CD14-positive monocyte (primary cell): ENCODE data around the gene POP7. TPM values are rescaled to one million over a fixed set of nuclear protein-coding genes. Genes with fewer than 3 reads are reported as not detected.

Experiments used
- DNase-seq, 3 donors: peaks; one replicate each; pipeline ENCODE4 v3.0.0-alpha.2; 2011 to 2022
- H2AFZ ChIP-seq: 2 replicates; pipeline ENCODE4 v1.6.0; 2012; ENCODE audit warnings: mild to moderate bottlenecking, low read depth, low read length, inconsistent platforms; ENCODE audit not compliant: insufficient read depth, poor library complexity, severe bottlenecking
- H3K27ac ChIP-seq, 2 donors: 1 replicate in 1 of 2; 2 replicates in 1 of 2; pipeline ENCODE4 v1.5.1; 2012 to 2013; ENCODE audit warnings: low read length in 2 of 2, control low read depth in 1 of 2, inconsistent platforms in 1 of 2, low read depth in 1 of 2, mild to moderate bottlenecking in 1 of 2
- H3K27me3 ChIP-seq, 2 donors: one replicate each; pipeline versions ENCODE4 v1.6.0 to v1.6.1; 2011 to 2013; ENCODE audit warnings: low read length in 2 of 2; ENCODE audit not compliant: control insufficient read depth in 2 of 2, insufficient read depth in 2 of 2
- H3K36me3 ChIP-seq, 2 donors: replicated peaks in 1 of 2; 1 replicate in 1 of 2; 2 replicates in 1 of 2; pipeline versions ENCODE4 v1.5.1 to v1.6.1; 2012 to 2013; ENCODE audit warnings: low read length in 2 of 2, control low read depth in 1 of 2, inconsistent platforms in 1 of 2, mild to moderate bottlenecking in 1 of 2; ENCODE audit not compliant: insufficient read depth in 2 of 2, control insufficient read depth in 1 of 2
- H3K4me1 ChIP-seq, 2 donors: 1 replicate in 1 of 2; 2 replicates in 1 of 2; pipeline versions ENCODE4 v1.5.1 to v1.6.1; 2012 to 2013; ENCODE audit warnings: low read length in 2 of 2, control low read depth in 1 of 2, inconsistent platforms in 1 of 2, mild to moderate bottlenecking in 1 of 2, moderate library complexity in 1 of 2; ENCODE audit not compliant: insufficient read depth in 2 of 2, control insufficient read depth in 1 of 2
- H3K4me2 ChIP-seq: replicated peaks from 2 replicates; pipeline ENCODE3; 2012; ENCODE audit warnings: low read length, moderate library complexity, mild to moderate bottlenecking; ENCODE audit not compliant: poor library complexity, severe bottlenecking; ENCODE audit errors: extremely low read depth
- H3K4me3 ChIP-seq, 3 experiments: fragments of 200-600 bp in 1 of 3; sonication (generic) in 1 of 3; replicated peaks in 1 of 3; 1 replicate in 2 of 3; 2 replicates in 1 of 3; pipeline ENCODE4 v1.5.1; 2011 to 2013; ENCODE audit warnings: low read length in 3 of 3, mild to moderate bottlenecking in 3 of 3, control low read depth in 2 of 3, low read depth in 2 of 3, inconsistent platforms in 1 of 3, moderate library complexity in 1 of 3
- H3K79me2 ChIP-seq: 2 replicates; pipeline ENCODE4 v1.6.0; 2012; ENCODE audit warnings: mild to moderate bottlenecking, control low read depth, inconsistent platforms, low read length, moderate library complexity; ENCODE audit not compliant: insufficient read depth
- H3K9ac ChIP-seq: 2 replicates; pipeline ENCODE4 v1.6.0; 2017; ENCODE audit warnings: low read length, mild to moderate bottlenecking; ENCODE audit not compliant: insufficient read depth, poor library complexity, severe bottlenecking
- H3K9me3 ChIP-seq, 2 donors: replicated peaks in 1 of 2; 1 replicate in 1 of 2; 2 replicates in 1 of 2; pipeline versions ENCODE4 v1.5.1 to v1.6.1; 2012 to 2013; ENCODE audit warnings: low read length in 2 of 2, control low read depth in 1 of 2; ENCODE audit not compliant: control insufficient read depth in 1 of 2, insufficient read depth in 1 of 2
- H4K20me1 ChIP-seq: 2 replicates; pipeline ENCODE4 v1.6.0; 2012; ENCODE audit warnings: mild to moderate bottlenecking, low read length, control low read depth, moderate library complexity; ENCODE audit not compliant: insufficient read depth
- H3K27ac Mint-ChIP-seq, 7 donors: one replicate each; pipeline ENCODE4 v1.8.0; 2020; ENCODE audit warnings: mild to moderate bottlenecking in 7 of 7, mixed read lengths in 7 of 7, moderate library complexity in 6 of 7, inconsistent platforms in 2 of 7
- H3K27me3 Mint-ChIP-seq, 3 donors: one replicate each; pipeline ENCODE4 v1.8.0; 2021 to 2022; ENCODE audit warnings: low read depth in 3 of 3, mild to moderate bottlenecking in 3 of 3, mixed read lengths in 3 of 3, moderate library complexity in 3 of 3, inconsistent platforms in 1 of 3
- H3K36me3 Mint-ChIP-seq, 2 donors: one replicate each; pipeline ENCODE4 v1.8.0; 2020; ENCODE audit warnings: mixed read lengths in 2 of 2, inconsistent platforms in 1 of 2, mild to moderate bottlenecking in 1 of 2
- H3K4me1 Mint-ChIP-seq: one replicate; pipeline ENCODE4 v1.8.0; 2020; ENCODE audit warnings: mild to moderate bottlenecking, mixed read lengths
- H3K4me3 Mint-ChIP-seq, 2 donors: one replicate each; pipeline ENCODE4 v1.8.0; 2020; ENCODE audit warnings: mild to moderate bottlenecking in 2 of 2, mixed read lengths in 2 of 2, moderate library complexity in 1 of 2
- H3K9me3 Mint-ChIP-seq, 7 donors: one replicate each; pipeline ENCODE4 v1.8.0; 2020 to 2022; ENCODE audit warnings: mixed read lengths in 7 of 7, mild to moderate bottlenecking in 6 of 7, moderate library complexity in 6 of 7, inconsistent platforms in 2 of 7
- WGBS: methylation state at CpG from one replicate; pipeline ENCODE4 v1.1.5; 2013; ENCODE audit warnings: missing lambda C conversion rate; ENCODE audit not compliant: insufficient coverage; 5-methylcytosine and 5-hydroxymethylcytosine counted together
- intact Hi-C, 2 donors: fragments of 100-400 bp; cut with micrococcal nuclease; formaldehyde crosslinking; loops; one replicate each; pipeline versions ENCODE4 v1.15.0 to v1.15.1; 2023
- polyA plus RNA-seq, 3 donors: library from polyadenylated mRNA; depleted of rRNA in 1 of 3; unstranded in 2 of 3; stranded (reverse) in 1 of 3; fragments of 300-500 nt in 2 of 3; fragments of >200 nt in 1 of 3; fragmentation: Illumina TruSeq in 2 of 3; gene quantifications; 1 replicate in 2 of 3; 2 replicates in 1 of 3; pipeline ENCODE4 v1.2.3, GENCODE V29; 2012 to 2021
- TF ChIP-seq, protein P1 (sequence below): fragments of 200-600 bp; IDR thresholded peaks from one replicate; pipeline ENCODE4 v1.8.0; 2022; ENCODE audit warnings: antibody characterized with exemption, mild to moderate bottlenecking

The POP7 gene
- polyA plus RNA-seq, 3 donors = 11.1 to 48.5 (median 41.6) TPM

- peak overlapping the region in 1 of 7 donors; percentile 8 for H3K27ac Mint-ChIP-seq
- peaks cover 0 to 9% (median 2%) of the 10 kb centered on the region in 7 donors for H3K9me3 Mint-ChIP-seq
- WGBS = 27% methylated on average over 28 of the region's 28 CpGs
- peaks cover 11 to 19% (median 12%) of the 10 kb centered on the region in 3 donors for H3K27me3 Mint-ChIP-seq
- Histone ChIP-seq H2AFZ (peak overlapping the region; percentile 77), H3K27ac (no peak overlapping the region), H3K4me2 (peak overlapping the region; percentile 78), H3K4me3 (peak overlapping the region; percentile 12 to 72 (median 18)), H3K9ac (no peak overlapping the region), H3K4me1 (peaks cover 0 to 6% of the 10 kb centered on the region in 2 donors), H3K79me2 (no peaks in the 10 kb centered on the region), H3K27me3 (peaks cover 0 to 5% of the 10 kb centered on the region in 2 donors), H3K9me3 (no peaks in the 10 kb centered on the region), H3K36me3 (no peaks in the 10 kb centered on the region), H4K20me1 (no peaks in the 10 kb centered on the region)
- intact Hi-C loops = loop anchor here in 1 of 2 donors (2.0 kb wide), 1 partner anchor 16 kb away; no protein-coding TSS in a partner anchor
- peaks cover 9% of the 10 kb centered on the region for H3K4me1 Mint-ChIP-seq
- no peaks in the 10 kb centered on the region for H3K36me3 Mint-ChIP-seq
- peak; percentile 2 to 37 (median 28) for DNase-seq
- H3K4me3 Mint-ChIP-seq = peak overlapping the region; percentile 86 to 95
- TF ChIP-seq, protein P1, sequence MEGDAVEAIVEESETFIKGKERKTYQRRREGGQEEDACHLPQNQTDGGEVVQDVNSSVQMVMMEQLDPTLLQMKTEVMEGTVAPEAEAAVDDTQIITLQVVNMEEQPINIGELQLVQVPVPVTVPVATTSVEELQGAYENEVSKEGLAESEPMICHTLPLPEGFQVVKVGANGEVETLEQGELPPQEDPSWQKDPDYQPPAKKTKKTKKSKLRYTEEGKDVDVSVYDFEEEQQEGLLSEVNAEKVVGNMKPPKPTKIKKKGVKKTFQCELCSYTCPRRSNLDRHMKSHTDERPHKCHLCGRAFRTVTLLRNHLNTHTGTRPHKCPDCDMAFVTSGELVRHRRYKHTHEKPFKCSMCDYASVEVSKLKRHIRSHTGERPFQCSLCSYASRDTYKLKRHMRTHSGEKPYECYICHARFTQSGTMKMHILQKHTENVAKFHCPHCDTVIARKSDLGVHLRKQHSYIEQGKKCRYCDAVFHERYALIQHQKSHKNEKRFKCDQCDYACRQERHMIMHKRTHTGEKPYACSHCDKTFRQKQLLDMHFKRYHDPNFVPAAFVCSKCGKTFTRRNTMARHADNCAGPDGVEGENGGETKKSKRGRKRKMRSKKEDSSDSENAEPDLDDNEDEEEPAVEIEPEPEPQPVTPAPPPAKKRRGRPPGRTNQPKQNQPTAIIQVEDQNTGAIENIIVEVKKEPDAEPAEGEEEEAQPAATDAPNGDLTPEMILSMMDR = no peak
Observed at GRCh38 chr7:100745184-100745583, 39.3 kb downstream of the POP7 start.

DNA sequence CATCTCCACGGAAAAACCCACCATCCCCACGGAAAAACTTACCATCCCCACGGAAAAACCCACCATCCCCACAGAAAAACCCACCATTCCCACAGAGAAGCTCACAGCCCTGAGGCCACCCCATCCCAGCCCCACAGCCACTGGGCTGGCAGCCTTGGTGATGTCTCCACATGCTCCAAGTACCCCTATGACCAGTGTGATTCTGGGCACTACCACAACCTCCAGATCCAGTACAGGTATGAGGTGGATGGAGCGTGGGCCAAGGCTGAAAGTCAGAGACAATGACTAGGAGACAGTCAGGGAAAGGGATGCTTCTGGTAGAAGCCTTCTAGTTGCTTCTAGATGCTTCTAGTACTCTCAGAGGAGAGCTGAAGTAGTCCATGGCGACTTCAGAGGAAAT, 47.1 kb downstream of the POP7 start:
- Mint-ChIP-seq H3K27ac (no peak overlapping the region), H3K4me3 (peak overlapping the region in 1 of 2 donors; percentile 51)
- H3K4me3 ChIP-seq = no peak overlapping the region

More for the DNA sequence above, 47.1 kb downstream of the POP7 start:
- WGBS = 80% methylated on average over 4 of the region's 5 CpGs
- Histone ChIP-seq H2AFZ (no peak overlapping the region), H3K36me3 (no peaks in the 10 kb centered on the region), H3K4me2 (no peak overlapping the region), H4K20me1 (no peaks in the 10 kb centered on the region), H3K27ac (no peak overlapping the region), H3K79me2 (no peaks in the 10 kb centered on the region), H3K9me3 (no peaks in the 10 kb centered on the region), H3K9ac (no peak overlapping the region), H3K27me3 (peaks cover 0 to 11% of the 10 kb centered on the region in 2 donors), H3K4me1 (no peaks in the 10 kb centered on the region)
- TF ChIP-seq, protein P1 = no peak
- Mint-ChIP-seq H3K36me3 (no peaks in the 10 kb centered on the region), H3K9me3 (no peaks in the 10 kb centered on the region), H3K4me1 (no peaks in the 10 kb centered on the region), H3K27me3 (peaks cover 10 to 29% (median 22%) of the 10 kb centered on the region in 3 donors)
- DNase-seq = no peak
- intact Hi-C loops = no loop called here
